Gastroesophageal sphincter (tissue), 3 donors: ENCODE measurements around the gene ALG1.

Experiments used
- EP300 ChIP-seq: sonication (generic); formaldehyde crosslinking; IDR thresholded peaks from one replicate; pipeline ENCODE4 v1.6.1; 2017; ENCODE audit warnings: antibody characterized with exemption, mild to moderate bottlenecking
- POLR2A ChIP-seq, 2 donors: fragments of 450-650 bp; IDR thresholded peaks; one replicate each; pipeline ENCODE4 v1.6.1; 2017; ENCODE audit warnings: antibody characterized with exemption in 2 of 2, mild to moderate bottlenecking in 2 of 2, moderate library complexity in 1 of 2
- TF ChIP-seq, protein P1 (sequence below), 4 experiments: fragments of 200-600 bp in 2 of 4; fragments of 450-650 bp in 2 of 4; sonication (generic) in 1 of 4; IDR thresholded peaks; one replicate each; pipeline ENCODE4 v1.5.1; 2017 to 2019; ENCODE audit warnings: antibody characterized with exemption in 4 of 4, mild to moderate bottlenecking in 2 of 4, moderate library complexity in 2 of 4

DNA sequence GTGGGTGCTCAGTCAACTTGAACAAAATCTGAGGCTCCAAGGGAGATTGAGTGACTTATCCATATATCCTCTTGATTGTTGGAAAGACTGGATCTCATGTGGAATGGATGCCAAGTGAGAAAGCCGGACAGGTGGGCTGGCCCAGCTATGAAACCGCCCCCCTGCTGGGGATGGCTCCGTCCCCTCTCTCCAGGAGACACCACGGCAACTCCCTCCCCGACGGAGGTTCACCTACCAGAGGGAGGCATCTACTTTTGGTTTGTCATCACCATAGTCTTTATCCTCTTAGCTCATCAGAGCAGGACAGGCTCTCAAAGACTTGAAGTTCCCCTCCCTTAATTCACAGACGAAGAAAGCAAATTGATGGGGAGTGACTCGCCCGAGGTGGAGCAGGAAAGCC lies 1.8 kb upstream of the ALG1 start:
- TF ChIP-seq, protein P1, sequence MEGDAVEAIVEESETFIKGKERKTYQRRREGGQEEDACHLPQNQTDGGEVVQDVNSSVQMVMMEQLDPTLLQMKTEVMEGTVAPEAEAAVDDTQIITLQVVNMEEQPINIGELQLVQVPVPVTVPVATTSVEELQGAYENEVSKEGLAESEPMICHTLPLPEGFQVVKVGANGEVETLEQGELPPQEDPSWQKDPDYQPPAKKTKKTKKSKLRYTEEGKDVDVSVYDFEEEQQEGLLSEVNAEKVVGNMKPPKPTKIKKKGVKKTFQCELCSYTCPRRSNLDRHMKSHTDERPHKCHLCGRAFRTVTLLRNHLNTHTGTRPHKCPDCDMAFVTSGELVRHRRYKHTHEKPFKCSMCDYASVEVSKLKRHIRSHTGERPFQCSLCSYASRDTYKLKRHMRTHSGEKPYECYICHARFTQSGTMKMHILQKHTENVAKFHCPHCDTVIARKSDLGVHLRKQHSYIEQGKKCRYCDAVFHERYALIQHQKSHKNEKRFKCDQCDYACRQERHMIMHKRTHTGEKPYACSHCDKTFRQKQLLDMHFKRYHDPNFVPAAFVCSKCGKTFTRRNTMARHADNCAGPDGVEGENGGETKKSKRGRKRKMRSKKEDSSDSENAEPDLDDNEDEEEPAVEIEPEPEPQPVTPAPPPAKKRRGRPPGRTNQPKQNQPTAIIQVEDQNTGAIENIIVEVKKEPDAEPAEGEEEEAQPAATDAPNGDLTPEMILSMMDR (IDR thresholded peaks at IDR 0.05) = no peak
- TF ChIP-seq POLR2A (IDR thresholded peaks at IDR 0.05) = no peak
- TF ChIP-seq EP300 = no peak
